GM21717 (cell line): ENCODE measurements around the gene CFAP206.
A peak's percentile ranks its signal among the peaks of the same experiment; 100 is the strongest.

ENCODE experiments used
- ATAC-seq: cut with Tn5 transposase; IDR thresholded peaks from one replicate; pipeline ENCODE4 v1.9.1; 2021; ENCODE audit warnings: mild to moderate bottlenecking, moderate library complexity; ENCODE audit not compliant: unreplicated experiment

Gene CFAP206, protein sequence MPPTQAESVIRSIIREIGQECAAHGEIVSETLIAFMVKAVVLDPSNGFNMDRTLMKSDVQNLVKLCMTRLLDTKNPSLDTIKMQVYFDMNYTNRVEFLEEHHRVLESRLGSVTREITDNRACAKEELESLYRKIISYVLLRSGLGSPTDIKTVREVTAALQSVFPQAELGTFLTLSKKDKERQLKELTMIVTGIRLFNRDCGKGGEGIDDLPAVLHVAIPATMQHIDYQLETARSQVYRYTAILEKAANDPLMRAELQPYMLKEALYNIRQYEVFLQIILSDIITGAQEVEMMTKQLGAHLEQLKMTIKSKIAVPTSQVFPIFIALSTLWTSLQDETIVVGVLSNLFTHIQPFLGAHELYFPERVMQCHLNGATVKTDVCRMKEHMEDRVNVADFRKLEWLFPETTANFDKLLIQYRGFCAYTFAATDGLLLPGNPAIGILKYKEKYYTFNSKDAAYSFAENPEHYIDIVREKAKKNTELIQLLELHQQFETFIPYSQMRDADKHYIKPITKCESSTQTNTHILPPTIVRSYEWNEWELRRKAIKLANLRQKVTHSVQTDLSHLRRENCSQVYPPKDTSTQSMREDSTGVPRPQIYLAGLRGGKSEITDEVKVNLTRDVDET

DNA sequence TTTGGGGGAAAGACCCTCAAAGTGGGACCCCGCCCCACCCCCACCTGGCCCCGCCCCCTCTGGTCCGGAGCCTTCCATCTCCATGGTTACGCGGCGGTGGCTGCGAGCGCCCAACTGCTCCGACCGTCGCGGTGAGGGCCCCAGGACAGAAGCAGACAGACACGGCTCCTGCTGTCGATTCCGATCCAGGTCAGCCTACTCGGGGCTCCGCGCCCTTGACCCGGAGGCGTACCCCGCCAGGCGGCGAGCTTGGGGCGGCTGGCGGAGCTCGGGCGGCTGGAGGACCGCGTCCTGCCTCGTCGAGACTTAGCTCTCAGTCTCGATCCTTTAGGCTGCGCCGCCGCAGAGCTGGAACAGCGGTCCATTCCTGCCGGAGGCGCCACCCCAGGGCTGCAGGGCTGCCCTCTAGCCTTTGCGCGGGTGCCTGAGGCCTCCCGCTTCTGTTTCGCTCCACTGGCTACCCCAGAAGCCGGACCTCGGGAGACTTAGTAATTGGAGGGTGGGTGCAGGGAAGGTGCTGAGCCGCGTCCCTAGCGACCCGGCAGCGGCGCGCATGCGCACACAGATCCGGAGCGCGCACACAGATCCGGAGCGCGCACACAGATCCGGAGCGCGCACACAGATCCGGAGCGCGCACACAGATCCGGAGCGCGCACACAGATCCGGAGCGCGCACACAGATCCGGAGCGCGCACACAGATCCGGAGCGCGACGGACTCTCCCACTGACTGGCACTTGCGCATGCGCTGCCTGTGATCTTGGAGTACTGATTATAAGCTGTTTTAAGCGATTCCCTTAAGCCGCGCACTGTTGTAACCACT lies at the start of gene CFAP206:
Gene CFAP206, plus strand, starts transcription at position 72 of the 820 bp plus-strand sequence. CDS start 1,868 bp downstream, outside the sequence.
- peak; percentile 82 for ATAC-seq

DNA sequence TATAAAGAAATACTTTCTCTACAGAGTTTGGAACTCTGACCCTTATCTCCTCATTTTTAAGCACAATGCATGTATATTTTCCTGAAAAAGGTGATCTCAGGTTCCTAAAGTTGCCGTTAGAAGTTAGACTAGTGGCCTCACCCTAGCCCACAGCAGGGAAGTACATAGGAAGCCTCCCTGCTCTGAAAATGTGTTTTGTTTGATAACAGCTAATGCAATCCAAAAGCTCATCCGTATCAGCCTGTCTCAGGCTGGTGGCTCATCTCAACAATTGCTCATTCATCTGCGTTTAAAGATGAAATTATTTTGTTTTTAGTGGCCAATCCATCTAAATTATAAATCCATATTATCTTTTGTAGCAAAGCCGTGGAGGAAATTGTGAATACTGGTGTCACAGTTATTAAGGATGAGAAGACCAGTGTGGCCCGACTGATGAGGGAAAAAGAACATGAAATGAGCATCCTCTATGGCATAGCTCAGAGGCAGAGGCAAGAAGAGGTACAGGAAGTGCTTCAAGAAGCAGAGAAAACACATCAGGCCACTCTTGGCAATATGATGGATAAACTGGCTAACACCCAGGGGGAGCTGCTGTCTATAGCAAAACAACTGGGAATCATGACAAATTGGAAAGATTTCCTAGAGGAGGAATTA lies 43.0 kb upstream of the CFAP206 start:
- no peak for ATAC-seq

DNA sequence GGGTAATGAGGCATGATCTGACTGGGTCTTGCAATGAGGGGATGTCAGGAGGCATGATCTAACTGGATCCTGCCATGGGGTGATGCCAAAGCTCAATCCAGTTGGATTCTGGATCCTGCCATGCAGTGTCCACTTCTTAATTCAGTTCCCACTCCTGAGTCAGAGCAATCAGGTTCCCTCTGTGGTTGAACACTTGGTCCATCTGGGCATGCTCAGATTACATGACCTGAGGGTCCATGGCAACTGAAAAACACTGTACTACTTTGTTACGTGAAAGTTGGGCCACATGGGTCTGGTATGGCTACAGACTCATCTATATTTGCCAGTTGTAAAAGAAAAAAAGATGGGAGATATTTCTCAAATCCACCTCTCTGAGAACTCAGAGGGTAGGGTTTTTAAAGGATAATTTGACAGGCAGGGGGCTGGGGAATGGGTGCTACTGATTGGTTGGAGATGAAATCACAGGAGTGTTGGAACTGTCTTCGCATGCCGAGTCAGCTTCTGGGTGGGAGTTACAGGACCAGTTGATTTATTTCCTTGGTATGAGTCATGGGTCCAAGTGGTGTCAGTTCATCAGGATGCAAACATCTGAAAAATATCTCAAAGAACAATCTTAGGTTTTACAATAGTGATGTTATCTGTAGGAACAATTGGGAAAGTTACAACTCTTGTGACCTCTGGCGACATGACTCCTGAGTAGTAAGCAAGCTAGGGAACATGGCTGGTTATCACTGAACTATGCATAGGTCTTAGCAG lies 41.5 kb upstream of the CFAP206 start:
- no peak for ATAC-seq

DNA sequence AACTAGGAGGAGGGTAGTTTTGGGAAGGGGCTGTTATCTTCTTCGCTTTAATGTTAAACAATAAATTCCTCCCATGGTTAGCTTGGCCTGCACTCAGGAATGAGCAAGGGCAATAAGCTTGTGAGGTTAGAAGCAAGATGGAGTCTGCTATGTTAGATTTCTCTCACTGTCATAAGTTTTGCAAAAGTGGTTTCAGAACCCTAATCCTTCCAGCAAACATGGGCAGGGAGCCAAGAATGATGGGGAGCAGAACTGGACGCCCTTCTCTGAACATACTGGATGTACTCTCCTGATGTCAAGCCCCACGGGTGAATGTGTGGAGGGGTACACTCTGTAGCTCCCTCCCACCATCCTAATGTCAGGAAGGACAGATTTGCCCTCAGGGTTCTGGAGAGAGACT lies 40.9 kb upstream of the CFAP206 start:
- ATAC-seq = no peak

DNA sequence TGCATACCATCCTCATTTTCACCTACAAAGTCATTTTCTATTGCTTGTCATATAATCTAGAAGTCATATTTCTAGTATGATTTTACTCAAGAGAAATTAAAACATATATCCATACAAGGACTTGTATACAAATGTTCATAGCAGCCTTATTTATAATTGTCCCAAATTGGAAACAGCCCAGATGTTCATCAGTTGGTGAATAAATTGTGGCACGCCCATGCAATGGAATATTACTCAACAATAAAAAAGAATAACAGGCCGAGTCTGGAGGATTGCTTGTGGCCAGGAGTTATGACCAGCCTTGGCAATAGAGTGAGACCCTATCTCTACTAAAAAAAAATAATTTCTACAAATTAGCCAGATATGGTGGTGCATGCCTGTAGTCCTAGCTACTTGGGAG lies 34.4 kb upstream of the CFAP206 start:
- no peak for ATAC-seq

DNA sequence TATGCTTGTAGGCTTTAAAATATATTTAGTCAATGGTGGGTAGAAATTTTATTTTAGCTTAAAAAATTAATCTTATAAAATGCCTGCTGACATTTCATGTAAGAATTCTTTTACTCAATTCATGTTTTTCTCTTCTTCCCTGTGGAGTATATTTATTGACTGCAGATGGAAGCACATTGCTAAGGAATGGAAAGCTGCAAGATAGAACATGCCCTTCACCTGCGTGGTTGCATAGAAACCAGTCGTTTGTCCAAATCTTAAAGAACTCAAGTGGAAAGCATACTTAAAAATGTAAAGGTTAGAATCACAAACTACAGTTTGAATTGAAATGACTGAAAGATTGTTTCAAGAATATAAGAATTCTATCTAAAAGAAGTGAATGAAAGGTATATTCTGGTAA lies 32.5 kb upstream of the CFAP206 start:
- no peak for ATAC-seq

DNA sequence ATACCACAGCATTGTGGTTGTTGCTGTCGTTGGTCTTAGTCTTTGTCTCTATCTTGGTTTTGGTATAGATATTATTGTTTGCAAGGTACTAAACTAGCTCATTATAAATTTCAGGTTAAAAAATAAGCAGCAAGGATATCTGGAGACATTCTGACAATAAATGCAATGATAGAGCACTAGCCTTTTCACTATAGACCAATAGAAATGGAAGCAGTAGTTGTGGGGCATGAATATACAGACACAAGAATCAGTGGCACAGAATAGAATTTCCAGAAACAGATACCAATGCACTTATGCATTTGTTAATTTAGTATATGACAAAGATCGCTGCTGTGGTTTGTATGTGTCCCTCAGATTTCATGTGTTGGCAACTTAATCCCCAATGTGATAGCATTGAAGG lies 31.1 kb upstream of the CFAP206 start:
- ATAC-seq = no peak

DNA sequence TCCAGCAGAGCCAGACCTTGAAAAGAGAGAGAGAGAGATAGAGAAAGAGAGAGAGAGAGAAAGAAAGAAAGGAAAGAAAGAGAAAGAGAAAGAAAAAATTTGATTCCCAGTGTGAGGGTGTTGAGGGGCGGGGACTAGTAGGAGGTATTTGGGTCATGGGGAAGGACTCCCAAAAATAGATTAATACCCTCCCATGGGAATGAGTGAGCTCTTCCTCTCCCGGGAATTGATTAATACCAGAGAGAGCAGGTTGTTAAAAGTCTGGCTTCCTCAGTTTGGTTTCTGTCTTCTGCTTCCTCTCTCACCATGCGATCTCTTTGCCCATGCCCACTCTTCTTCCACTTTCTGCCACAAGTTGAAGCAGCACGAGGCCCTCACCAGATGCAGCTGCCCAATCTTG lies 28.8 kb upstream of the CFAP206 start:
- peak; percentile 60 for ATAC-seq

DNA sequence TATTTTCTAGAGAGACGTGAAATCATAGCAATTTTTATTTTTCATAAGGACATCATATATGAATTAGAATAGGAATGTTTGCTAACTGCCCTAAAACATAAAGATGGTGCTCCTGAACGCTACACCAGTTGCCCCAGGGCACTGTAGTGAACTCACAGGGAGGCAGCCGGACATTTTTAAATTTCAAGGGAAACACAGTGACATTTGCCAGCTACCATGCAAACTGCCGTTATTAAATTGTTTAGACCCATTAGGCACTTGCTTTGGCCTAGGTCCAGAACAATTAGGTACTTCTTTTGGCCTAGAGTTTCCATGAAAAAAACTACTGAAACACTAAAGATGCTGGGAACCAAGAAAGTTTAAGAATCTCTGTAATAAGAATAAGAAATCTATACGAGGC lies 24.9 kb upstream of the CFAP206 start:
- ATAC-seq = no peak

DNA sequence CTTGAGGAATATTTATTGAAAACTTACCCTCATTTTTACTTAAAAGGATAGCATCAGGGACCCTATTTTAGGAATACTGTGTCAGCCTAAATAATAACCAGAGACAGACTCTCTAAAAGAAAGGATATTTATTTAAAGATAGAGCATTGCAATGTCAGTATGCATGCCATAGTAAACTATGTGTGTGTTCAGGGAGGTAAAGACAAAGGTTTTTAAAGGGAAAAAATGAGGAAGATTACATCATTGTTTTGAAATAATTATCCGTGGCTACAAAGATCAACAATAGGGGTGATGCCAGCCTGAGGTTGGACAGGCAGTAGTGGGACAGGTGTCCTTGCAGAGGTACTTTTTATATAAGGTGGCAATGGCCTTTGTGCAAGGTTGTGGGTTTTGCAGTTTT lies 23.7 kb upstream of the CFAP206 start:
- no peak for ATAC-seq

DNA sequence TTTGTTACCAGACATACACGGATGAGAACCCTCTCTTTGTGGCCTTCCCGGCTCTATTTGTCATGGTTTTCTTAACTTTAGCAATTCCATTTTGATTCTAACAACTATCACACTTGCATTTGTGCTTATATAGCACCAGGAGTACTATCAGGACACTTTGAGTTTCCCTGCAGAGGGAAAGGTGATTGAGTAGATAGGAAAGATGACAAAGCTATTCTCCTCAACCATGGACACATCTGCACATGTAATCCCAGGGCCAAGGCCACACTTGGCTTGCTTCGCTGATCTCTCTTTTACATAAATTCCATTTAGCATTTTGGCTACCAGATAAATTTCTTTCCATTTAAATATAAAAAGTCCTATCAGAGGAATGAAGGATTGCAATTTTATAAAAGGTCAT lies 23.3 kb upstream of the CFAP206 start:
- no peak for ATAC-seq

DNA sequence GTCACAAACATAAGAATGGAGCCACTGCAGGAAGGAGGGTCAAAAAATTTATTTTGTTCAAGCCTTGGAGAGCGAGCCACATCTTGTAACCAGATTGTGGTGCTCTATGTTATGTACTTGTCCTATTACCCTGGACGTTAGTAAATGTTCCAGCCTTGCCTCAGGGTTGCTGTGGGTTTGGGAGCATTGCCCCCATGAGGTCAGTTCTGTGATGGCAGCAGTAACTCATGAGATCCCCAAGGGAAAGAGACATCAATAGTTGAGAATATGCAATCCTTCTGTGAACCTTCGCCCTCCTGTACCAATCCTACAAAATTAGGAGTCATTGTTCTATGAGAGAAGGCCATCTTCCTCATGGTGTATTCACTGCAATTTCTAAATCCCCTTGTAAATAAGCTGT lies 16.4 kb upstream of the CFAP206 start:
- no peak for ATAC-seq

DNA sequence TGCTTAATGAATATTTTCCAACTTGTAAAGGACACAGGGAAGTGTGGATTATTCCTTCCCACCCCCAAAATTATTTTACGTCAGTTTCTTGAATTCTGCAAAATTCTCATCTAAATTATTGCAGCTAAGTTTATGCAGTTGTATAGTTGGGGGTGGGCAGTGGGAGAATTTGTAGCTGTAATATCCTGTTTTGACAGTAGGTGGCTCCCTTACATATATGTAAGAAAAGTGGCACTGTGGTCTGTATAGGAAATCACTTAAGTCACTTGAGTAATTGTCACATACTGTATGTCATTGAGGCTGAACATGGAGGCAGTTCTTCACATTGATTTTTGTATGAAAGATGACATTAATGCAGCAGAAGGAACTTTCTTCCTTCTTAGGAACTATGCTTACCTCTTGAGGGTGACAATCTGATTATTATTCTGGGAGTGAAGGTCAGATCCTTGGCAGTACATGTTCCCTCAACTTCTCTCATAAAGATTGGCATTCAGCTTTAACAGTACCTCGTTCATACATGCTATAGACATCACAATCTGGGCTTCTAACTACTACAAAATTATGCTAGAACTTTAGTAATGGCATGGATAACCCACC lies 14.6 kb upstream of the CFAP206 start:
- peak; percentile 65 for ATAC-seq

DNA sequence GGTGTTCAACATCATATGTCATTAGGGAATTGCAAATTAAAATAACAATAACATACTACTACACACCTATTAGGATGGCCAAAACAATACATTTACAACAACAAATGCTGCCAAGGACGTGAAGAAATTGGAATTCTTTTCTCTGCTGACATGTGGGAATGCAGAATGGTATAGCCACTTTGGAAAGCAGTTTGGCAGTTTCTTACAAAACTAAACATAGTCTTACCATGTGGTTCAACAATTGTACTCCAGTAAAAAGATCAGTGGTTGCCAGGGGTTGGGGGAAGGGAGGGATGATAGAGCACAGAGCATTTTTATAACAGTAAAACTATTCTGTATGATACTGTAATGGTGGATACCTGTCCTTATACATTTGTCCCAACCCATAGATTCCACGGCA lies 12.3 kb upstream of the CFAP206 start:
- no peak for ATAC-seq

DNA sequence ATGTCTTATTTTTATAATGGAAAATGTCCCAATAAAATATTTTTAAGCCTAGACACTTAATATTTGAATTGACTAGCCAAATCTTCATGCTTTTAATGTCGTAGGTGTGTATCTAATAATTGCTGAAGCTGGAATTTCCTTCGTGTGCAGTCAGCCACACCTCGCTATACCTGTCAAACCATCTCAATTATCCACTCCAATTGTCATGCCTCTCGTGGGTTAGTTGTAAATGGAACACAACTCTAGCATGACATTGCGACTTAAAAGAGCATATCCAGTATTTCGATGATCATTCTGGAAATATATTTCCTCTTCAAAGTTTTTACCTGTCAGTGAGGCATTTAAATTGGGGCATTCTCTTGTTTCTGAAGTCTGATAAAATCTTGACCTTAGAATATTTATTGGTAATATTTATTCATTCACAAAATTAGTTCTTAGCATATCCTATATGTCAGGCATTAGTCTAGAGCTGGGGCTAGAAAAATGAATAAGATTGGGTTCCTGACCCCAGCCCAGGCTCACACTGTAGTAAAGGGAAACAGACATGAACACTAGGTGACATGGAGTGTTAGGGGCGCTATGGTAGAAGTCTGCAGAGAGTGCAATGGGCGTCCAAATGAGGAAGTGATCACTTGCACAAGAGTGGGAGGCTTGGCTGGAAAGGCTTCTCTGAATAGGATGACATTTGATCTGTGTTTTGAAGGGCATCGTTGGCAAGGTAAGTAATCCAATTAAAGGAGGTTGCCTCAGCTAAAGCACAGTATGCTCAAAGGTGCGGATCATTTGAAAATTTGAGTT lies 11.0 kb upstream of the CFAP206 start:
- no peak for ATAC-seq

DNA sequence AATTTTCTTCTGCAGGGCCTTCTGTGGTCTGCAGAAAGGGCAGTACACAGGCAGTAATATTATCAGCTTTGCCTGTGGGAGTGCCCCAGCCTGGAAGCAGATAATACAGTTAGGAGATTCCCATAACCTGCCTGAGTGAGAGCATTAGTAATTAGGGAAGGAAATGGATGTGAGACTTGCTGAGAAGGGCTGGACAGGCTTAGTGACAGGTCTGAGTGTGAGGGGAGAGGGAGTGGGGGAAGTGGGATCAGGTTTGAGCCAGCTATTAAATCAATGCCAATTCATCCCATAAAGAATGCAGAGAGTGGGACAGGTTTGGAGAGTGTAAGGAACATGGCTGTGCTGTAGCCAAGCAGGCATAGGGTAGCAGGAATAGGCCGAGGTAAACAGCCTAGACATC lies 10.1 kb upstream of the CFAP206 start:
- no peak for ATAC-seq

DNA sequence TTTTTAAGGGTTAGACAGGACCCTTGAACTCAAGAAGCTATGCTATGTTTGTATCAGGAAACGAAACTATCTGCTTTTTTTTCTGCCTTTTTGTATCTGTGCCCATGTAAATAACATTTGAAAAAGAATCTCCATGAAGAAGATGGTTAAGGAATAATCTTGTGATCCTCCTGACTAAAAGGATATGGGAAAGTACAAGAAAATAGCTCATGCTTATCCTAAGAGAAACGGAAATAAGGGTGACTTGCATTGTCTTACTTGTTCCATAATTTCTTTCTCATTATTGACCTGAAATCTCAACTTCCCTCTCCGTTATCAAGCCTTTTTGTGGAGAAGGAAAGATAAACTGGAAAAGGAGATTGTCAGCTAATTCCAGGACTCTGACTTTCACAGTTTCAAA lies 5.9 kb upstream of the CFAP206 start:
- ATAC-seq = no peak

DNA sequence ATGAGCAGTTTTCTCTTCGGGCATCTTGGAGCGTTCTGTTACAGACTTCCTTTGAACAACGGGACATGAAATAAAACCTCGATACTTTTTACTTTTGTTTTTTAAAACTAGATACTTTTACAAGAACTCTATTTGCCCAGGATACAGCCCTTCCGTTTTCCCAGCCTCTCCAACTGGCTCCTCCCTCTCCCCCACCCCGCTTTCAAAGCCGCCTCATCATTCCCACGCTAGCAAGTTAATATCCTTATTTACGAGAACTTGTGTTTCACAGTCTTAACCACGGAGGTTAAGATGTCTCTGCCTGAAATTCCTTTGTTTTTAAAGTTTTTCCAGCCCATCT lies 241 bp upstream of the CFAP206 start:
- ATAC-seq = peak; percentile 32

DNA sequence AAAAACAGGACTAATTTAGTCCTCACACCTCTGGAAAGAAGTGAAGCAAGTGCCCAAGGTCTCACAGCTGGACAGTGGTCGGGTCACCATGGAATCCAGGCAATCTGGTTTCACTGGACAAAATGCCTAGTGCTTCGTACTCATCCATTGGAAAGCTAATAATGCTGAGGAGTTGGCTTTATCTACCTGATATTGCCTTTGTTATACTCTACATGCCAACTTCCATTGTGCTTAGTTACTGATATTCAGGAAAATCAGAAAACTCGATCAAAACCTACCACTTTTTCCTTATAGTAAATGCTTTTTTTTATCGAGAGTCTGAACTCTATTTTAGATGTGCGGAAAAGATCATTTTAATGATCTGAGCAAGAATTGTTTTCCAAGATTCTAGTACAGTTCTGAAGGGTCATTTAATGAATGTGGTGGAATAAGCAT lies 966 bp downstream of the CFAP206 start:
- ATAC-seq = no peak
